IMR-90 (cell line): ENCODE data around the gene LEMD3.

Source experiments
- CHD1 ChIP-seq: IDR thresholded peaks from 2 replicates; pipeline ENCODE4 v1.6.1; 2012; ENCODE audit warnings: low read depth, low read length, improper control_type of control experiment
- CTCF ChIP-seq: conservative IDR thresholded peaks from 2 replicates; pipeline ENCODE4 v1.5.1; 2012; ENCODE audit warnings: mild to moderate bottlenecking, low read depth, low read length, improper control_type of control experiment
- ELK1 ChIP-seq: fragments of 150-350 bp; IDR thresholded peaks from 2 replicates; pipeline ENCODE4 v1.6.1; 2016; ENCODE audit warnings: low read depth, mild to moderate bottlenecking, low read length, moderate library complexity, borderline replicate concordance
- FOS ChIP-seq: fragments of 150-350 bp; IDR thresholded peaks from 2 replicates; pipeline ENCODE4 v1.6.1; 2016; ENCODE audit warnings: low read depth, low read length
- MAFK ChIP-seq: IDR thresholded peaks from 2 replicates; pipeline ENCODE4 v1.6.1; 2012; ENCODE audit warnings: low read depth, low read length, improper control_type of control experiment
- POLR2A ChIP-seq: IDR thresholded peaks from 2 replicates; pipeline ENCODE4 v1.6.1; 2012; ENCODE audit warnings: mild to moderate bottlenecking, low read depth, low read length
- RAD21 ChIP-seq: IDR thresholded peaks from 2 replicates; pipeline ENCODE4 v1.6.1; 2012; ENCODE audit warnings: low read length, improper control_type of control experiment
- RFX5 ChIP-seq: IDR thresholded peaks from 2 replicates; pipeline ENCODE4 v1.8.0; 2012; ENCODE audit warnings: low read depth, mild to moderate bottlenecking, low read length, moderate library complexity
- SMC3 ChIP-seq: fragments of 150-350 bp; IDR thresholded peaks from 2 replicates; pipeline ENCODE4 v1.6.1; 2016; ENCODE audit warnings: low read depth, mild to moderate bottlenecking, antibody characterized with exemption, low read length, moderate library complexity

GRCh38 chr12:65189028-65189718, 19.8 kb downstream of the LEMD3 start:
- TF ChIP-seq CTCF (no peak), FOS (no peak), MAFK (no peak), SMC3 (no peak), POLR2A (no peak), ELK1 (no peak), RFX5 (no peak), RAD21 (no peak), CHD1 (no peak)
